GM19438 (cell line): ENCODE measurements around the gene PAFAH1B1.
A peak's percentile ranks its signal among the peaks of the same experiment; 100 is the strongest.
"Not testable (repeated sequence)": the region's sequence is repeated elsewhere in the genome, so short reads cannot be mapped to it uniquely, and the experiment has no call there.

Experiments
- ATAC-seq: cut with Tn5 transposase; IDR thresholded peaks from one replicate; pipeline ENCODE4 v1.9.1; 2021; ENCODE audit warnings: low read depth; ENCODE audit not compliant: unreplicated experiment

Gene PAFAH1B1

GRCh38 chr17:2593821-2594721, 617 bp downstream of the PAFAH1B1 start:
- ATAC-seq, result peak; percentile 53

DNA sequence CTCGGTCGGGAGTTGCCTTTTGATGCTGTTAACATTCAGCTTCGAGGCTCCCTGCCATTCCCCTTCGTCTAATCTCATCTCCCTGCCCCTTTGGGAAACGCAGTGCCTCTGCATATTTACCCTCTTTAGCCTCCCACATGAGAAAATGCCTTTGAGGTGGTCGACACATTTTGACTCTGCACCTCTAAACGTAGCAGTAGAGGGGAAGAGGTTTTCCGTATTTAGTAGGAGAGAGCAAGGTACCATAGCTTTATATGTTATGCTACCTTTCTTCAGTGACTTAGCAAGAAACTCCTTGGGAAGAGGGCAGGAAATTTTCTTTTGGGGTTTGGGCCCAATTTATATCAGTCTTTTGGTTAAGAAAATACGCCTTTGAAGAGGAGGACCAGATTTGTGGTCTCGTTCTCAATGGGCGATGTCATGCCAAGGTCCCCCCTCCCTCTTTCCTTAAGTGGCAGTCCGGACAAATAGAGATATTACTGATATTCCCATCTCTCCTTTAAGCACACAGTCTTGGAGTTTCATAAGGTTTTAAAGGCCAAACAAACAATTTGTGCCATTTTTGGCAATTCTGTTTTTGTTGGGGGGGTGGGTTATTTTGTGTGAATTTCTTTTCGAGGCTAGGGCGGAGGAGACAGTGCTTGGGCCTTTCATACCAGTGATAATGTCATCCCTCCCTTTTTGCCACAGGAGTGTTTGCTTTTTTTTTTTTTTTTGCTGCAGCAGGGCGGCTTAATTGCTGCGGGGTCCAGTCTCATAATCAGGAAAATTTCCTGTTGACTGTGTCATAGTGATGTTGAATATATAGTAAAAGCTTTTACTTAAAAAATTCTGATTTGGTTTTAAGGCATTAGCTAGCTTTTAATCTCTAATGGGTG, 1.5 kb downstream of the PAFAH1B1 start:
- ATAC-seq, result no peak

- ATAC-seq, result no peak
These were observed 2.3 kb downstream of the PAFAH1B1 start for GRCh38 chr17:2595716-2596115.

GRCh38 chr17:2598166-2598565, 4.7 kb downstream of the PAFAH1B1 start:
- ATAC-seq, result no peak

DNA sequence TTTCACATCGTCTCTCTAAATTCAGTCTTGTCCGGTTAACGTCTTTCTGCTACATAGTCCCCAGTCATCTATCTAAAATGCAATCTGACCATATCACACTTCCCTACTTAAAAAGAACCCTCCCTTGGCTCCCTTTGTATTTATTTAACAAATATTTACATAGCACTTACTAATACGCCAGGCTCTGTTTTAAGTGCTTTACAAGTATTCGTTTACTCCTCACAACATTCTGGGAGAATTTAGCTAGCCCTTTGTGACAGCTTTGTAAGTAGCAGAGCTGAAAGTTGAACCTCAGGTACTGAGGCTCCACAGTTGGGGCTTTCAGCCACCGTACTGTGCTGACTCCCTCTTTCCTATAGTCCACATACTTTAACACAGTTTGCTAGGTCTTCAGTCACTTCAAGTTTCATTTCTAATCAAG, 9.2 kb downstream of the PAFAH1B1 start:
- ATAC-seq, result no peak

GRCh38 chr17:2608350-2608913, 15.0 kb downstream of the PAFAH1B1 start:
- no peak for ATAC-seq

DNA sequence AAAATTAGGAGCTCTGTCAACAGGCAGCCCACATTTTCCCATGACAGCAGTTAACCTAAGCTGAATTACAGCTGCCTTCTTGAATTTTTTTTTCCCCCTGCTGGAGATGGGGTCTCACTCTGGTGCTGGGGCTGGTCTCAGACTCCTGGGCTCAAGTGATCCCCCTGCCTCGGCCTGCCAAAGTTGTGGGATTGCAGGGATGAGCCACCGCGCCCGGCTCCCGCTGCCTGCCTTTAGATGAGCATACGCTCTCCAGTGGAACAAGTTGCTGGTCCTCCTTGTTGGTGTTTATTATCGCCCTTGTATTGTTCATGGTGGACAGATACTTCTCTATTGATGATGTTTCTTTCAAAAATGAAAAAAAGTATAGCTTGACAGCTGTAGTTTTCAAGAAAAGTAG, 15.6 kb downstream of the PAFAH1B1 start:
- no peak for ATAC-seq

DNA sequence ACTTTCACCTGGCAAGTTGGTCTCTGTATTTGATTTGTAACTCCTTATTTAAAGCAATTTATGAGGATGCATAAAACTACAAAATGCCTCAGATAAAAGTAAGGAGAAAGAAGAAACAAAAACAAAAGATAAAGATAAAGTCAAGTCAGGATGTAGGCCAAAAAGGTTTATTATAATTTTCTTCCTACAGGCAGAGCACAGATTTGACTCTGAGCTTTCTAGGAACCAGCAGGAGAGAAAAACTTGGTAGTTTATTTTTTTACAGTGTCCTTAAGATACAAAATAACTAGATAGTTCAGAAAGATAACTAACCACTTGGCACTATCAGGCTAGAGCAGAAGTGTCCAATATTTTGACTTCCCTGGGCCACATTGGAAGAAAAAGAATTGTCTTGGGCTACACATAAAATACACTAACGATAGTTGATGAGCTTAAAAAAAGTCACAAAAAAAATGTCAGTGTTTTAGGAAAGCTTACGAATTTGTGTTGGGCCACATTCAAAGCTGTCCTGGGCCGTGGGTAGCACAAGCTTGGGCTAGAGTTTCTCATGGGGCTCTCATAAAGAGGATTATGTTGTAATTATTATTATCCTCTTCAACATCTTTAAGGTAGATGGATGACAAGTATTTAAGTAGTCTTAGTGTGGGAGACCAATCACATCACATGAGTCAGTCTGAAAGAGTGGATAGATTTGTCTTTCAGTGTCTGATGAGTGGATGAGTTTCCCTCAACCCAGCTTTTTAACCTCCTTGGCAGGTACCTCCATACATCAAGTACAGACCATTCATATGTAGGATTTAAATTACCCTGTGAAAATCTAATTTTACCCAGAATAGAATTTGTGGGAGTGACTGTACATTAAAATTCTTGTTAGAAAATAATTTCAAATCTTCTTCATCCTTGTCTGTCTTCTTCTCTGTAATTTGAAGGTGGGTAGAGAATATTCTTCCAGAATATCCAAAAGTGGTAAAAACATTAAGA, 17.0 kb downstream of the PAFAH1B1 start:
- no peak for ATAC-seq

- no peak for ATAC-seq
These were observed 18.2 kb downstream of the PAFAH1B1 start for GRCh38 chr17:2611627-2612026.

DNA sequence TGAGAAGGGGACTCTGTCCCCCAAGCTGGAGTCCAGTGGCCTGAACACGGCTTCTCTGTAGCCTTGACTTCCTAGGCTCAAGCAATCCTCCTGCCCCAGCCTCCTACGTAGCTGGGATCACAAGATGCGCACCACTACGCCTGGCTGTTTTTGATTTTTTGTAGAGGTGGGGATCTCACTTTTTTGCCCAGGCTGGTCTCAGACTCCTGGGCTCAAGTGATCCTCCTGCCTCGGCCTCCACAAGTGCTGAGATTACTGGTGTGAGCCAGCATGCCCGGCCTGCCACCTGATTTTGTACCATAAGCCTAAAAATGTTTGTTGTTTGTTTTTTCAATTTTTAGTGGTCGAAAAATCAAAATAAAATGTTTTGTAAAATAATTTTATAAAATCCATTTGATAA, 19.2 kb downstream of the PAFAH1B1 start:
- no peak for ATAC-seq

GRCh38 chr17:2613089-2613808, 19.8 kb downstream of the PAFAH1B1 start:
- no peak for ATAC-seq

DNA sequence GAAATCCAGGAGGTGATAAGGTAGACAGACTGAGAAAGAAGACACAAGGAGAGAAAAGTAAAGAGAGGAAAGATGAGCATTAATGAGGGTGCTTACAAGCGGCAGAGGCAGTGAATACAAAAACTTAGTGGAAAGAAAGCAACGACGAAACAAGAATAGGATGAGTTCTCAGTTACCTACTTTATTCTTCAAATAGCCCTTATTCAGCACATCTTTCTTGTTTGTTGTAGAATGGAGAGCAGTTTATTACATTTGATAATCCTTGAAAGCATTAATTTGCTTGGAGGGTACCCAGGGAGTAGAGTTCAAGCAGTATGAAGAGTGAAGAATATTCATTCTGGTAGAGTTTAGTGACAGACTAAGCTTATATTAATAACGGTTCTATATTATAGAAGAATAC, 22.4 kb downstream of the PAFAH1B1 start:
- ATAC-seq, result no peak

DNA sequence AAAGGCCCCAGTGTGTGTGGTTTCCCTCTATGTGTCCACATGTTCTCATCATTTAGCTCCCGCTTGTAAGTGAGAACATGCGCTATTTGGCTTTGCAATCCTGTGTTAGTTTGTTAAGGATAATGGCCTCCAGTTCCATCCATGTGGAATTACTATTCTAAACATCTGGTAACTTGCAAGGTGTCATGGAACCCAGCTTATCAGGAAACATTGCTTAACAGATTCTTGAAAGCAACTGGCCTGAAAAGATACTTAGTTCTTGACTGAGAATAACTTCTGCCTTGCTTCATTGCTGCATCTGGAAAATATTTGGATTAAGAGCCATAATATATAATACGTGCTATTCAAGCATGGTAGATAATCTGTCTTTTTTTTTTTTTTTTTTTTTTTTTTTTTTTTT, 27.8 kb downstream of the PAFAH1B1 start:
- ATAC-seq, result no peak

DNA sequence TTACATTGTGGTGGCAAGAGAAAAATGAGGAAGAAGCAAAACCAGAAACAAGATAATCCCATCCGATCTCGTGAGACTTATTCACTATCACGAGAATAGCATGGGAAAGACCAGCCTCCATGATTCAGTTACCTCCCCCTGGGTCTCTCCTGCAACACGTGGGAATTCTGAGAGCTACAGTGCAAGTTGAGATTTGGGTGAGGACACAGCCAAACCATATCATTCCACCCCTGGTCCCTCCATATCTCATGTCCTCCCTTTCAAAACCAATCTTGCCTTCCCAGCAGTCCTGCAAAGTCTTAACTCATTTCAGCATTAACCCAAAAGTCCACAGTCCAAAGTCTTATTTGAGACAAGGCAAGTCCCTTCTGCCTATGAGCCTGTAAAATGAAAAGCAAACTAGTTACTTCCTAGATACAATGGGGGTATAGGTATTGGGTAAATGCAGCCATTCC, 28.5 kb downstream of the PAFAH1B1 start:
- not testable (repeated sequence) for ATAC-seq

- ATAC-seq, result not testable (repeated sequence)
These were observed 29.4 kb downstream of the PAFAH1B1 start for GRCh38 chr17:2622721-2623301.

DNA sequence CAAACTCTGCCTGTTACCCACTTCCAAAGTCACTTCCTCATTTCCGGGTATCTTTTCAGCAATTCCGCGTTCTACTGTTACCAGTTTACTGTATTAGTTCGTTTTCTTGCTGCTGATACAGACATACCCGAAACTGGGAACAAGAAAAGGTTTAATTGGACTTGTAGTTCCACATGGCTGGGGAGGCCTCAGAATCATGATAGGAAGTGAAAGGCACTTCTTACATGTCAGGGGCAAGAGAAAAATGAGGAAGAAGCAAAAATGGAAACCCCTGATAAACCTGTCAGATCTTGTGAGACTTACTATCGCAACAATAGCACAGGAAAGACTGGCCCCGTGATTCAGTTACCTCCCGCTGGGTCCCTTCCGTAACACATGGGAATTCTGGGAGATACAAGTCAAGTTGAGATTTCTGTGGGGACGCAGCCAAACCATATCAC, 30.9 kb downstream of the PAFAH1B1 start:
- ATAC-seq, result no peak

- ATAC-seq, result not testable (repeated sequence)
These were observed 33.3 kb downstream of the PAFAH1B1 start for GRCh38 chr17:2626626-2627219.

- not testable (repeated sequence) for ATAC-seq
These were observed 35.5 kb downstream of the PAFAH1B1 start for GRCh38 chr17:2628922-2629321.
